H1 (cell line): ENCODE measurements around the gene MUC5B. TPM values are rescaled to one million over a fixed set of nuclear protein-coding genes. Genes with fewer than 3 reads are reported as not detected.
"Not testable (repeated sequence)": the region's sequence is repeated elsewhere in the genome, so short reads cannot be mapped to it uniquely, and the experiment has no call there.

ENCODE experiments used
- CTCF ChIA-PET: fragments of 300-600 bp; sonication (Branson Sonifier 250); formaldehyde crosslinking; loops from one replicate; lab custom pipeline; 2021; ENCODE audit not compliant: partially characterized antibody; lab: Charles Lee
- POLR2A ChIA-PET: fragments of 300-600 bp; sonication (Branson Sonifier 250); formaldehyde crosslinking; loops from one replicate; lab custom pipeline; 2021; ENCODE audit warnings: inconsistent platforms; ENCODE audit not compliant: partially characterized antibody; lab: Charles Lee
- DNase-seq, 2 experiments: peaks; one replicate each; pipeline versions ENCODE4 v3.0.0 to v3.0.0-alpha.2; 2010 to 2022; ENCODE audit warnings: low spot score in 2 of 2, low read depth in 1 of 2, mixed read lengths in 1 of 2
- FAIRE-seq: peaks from 2 replicates; lab custom pipeline; 2011; peaks lifted over from hg19 to GRCh38; lab: Jason Lieb, UNC
- H2AFZ ChIP-seq: 2 replicates; pipeline ENCODE4 v1.8.1; 2012; ENCODE audit warnings: low read length, inconsistent platforms
- H2AK5ac ChIP-seq: 2 replicates; pipeline ENCODE4 v1.6.1; 2013; ENCODE audit warnings: low read depth, low read length
- H2BK120ac ChIP-seq: replicated peaks from 2 replicates; pipeline ENCODE3; 2013; ENCODE audit warnings: low read depth, low read length, inconsistent platforms
- H2BK12ac ChIP-seq: 2 replicates; pipeline ENCODE4 v1.6.1; 2013; ENCODE audit warnings: low read depth, low read length
- H2BK15ac ChIP-seq: 2 replicates; pipeline ENCODE4 v1.6.1; 2013; ENCODE audit warnings: low read length
- H2BK20ac ChIP-seq: 2 replicates; pipeline ENCODE4 v1.6.1; 2013; ENCODE audit warnings: low read length
- H2BK5ac ChIP-seq: 2 replicates; pipeline ENCODE4 v1.6.1; 2013; ENCODE audit warnings: low read depth, low read length
- H3K14ac ChIP-seq: 2 replicates; pipeline ENCODE4 v1.6.1; 2013; ENCODE audit warnings: inconsistent platforms; ENCODE audit not compliant: insufficient read length
- H3K18ac ChIP-seq: 2 replicates; pipeline ENCODE4 v1.6.1; 2013; ENCODE audit warnings: low read length; ENCODE audit errors: extremely low read depth
- H3K23ac ChIP-seq: 2 replicates; pipeline ENCODE4 v1.6.1; 2013; ENCODE audit warnings: inconsistent platforms; ENCODE audit not compliant: insufficient read length
- H3K23me2 ChIP-seq: 2 replicates; pipeline ENCODE4 v1.6.1; 2013; ENCODE audit warnings: low read depth, low read length
- H3K27ac ChIP-seq: 2 replicates; pipeline ENCODE4 v1.6.1; 2011; ENCODE audit warnings: low read depth, low read length, inconsistent platforms
- H3K27me3 ChIP-seq, 4 experiments: replicated peaks in 1 of 4; 1 replicate in 1 of 4; 2 replicates in 3 of 4; pipeline versions ENCODE4 v1.6.1 to v1.8.1; 2011 to 2013; ENCODE audit warnings: low read length in 3 of 4, mild to moderate bottlenecking in 3 of 4, inconsistent platforms in 2 of 4, mixed read lengths in 2 of 4, moderate library complexity in 1 of 4; ENCODE audit not compliant: control insufficient read depth in 3 of 4, insufficient read depth in 3 of 4; ENCODE audit errors: extremely low read depth in 1 of 4
- H3K36me3 ChIP-seq, 4 experiments: 2 replicates each; pipeline versions ENCODE4 v1.6.1 to v1.8.1; 2011 to 2013; ENCODE audit warnings: mild to moderate bottlenecking in 4 of 4, low read length in 3 of 4, moderate library complexity in 2 of 4, control low read depth in 1 of 4, inconsistent platforms in 1 of 4; ENCODE audit not compliant: insufficient read depth in 4 of 4, control insufficient read depth in 2 of 4
- H3K4ac ChIP-seq: replicated peaks from 2 replicates; pipeline ENCODE3; 2013; ENCODE audit warnings: low read length, low read depth, mixed read lengths, inconsistent platforms; ENCODE audit not compliant: insufficient read length
- H3K4me1 ChIP-seq, 4 experiments: replicated peaks in 1 of 4; 1 replicate in 1 of 4; 2 replicates in 3 of 4; pipeline versions ENCODE4 v1.6.1 to v1.8.1; 2011 to 2013; ENCODE audit warnings: low read length in 3 of 4, inconsistent platforms in 2 of 4, mixed read lengths in 1 of 4; ENCODE audit not compliant: insufficient read depth in 4 of 4, control insufficient read depth in 3 of 4
- H3K4me2 ChIP-seq, 2 experiments: 2 replicates each; pipeline versions ENCODE4 v1.6.1 to v1.8.1; 2011 to 2013; ENCODE audit warnings: low read depth in 2 of 2, low read length in 2 of 2, control low read depth in 1 of 2, inconsistent platforms in 1 of 2, mild to moderate bottlenecking in 1 of 2; ENCODE audit not compliant: insufficient read depth in 1 of 2
- H3K4me3 ChIP-seq, 4 experiments: fragments of 200-600, 300-600 bp in 1 of 4; sonication (generic), shearing (Covaris generic), sonication (Bioruptor Twin) in 1 of 4; 2 replicates each; pipeline versions ENCODE4 v1.5.1 to v1.8.1; 2011 to 2016; ENCODE audit warnings: low read length in 4 of 4, low read depth in 3 of 4, control low read depth in 2 of 4, inconsistent platforms in 2 of 4, mild to moderate bottlenecking in 2 of 4, mixed read lengths in 1 of 4, moderate library complexity in 1 of 4; ENCODE audit not compliant: insufficient read depth in 2 of 4; ENCODE audit errors: extremely low read depth in 1 of 4
- H3K56ac ChIP-seq: replicated peaks from 2 replicates; pipeline ENCODE3; 2013; ENCODE audit warnings: low read depth, mild to moderate bottlenecking, mixed read lengths, low read length, inconsistent platforms; ENCODE audit not compliant: insufficient read length
- H3K79me1 ChIP-seq: 2 replicates; pipeline ENCODE4 v1.6.1; 2013; ENCODE audit warnings: low read depth, low read length, control low read depth
- H3K79me2 ChIP-seq, 2 experiments: 2 replicates each; pipeline versions ENCODE4 v1.6.1 to v1.8.1; 2012 to 2013; ENCODE audit warnings: low read length in 2 of 2, mild to moderate bottlenecking in 2 of 2, inconsistent platforms in 1 of 2; ENCODE audit not compliant: insufficient read depth in 2 of 2, control insufficient read depth in 1 of 2
- H3K9ac ChIP-seq, 4 experiments: replicated peaks in 1 of 4; 1 replicate in 1 of 4; 2 replicates in 3 of 4; pipeline versions ENCODE4 v1.6.1 to v1.8.1; 2011 to 2013; ENCODE audit warnings: low read depth in 3 of 4, low read length in 3 of 4, control low read depth in 2 of 4, mild to moderate bottlenecking in 2 of 4, moderate library complexity in 2 of 4, inconsistent platforms in 1 of 4; ENCODE audit errors: extremely low read depth in 1 of 4
- H3K9me3 ChIP-seq, 2 experiments: 2 replicates each; pipeline versions ENCODE4 v1.6.1 to v1.8.1; 2012 to 2013; ENCODE audit warnings: mild to moderate bottlenecking in 2 of 2, moderate library complexity in 2 of 2, control low read depth in 1 of 2, inconsistent platforms in 1 of 2, low read depth in 1 of 2, low read length in 1 of 2, mixed read lengths in 1 of 2; ENCODE audit not compliant: insufficient read depth in 2 of 2
- H4K20me1 ChIP-seq, 2 experiments: replicated peaks in 1 of 2; 2 replicates each; pipeline versions ENCODE3 to v1.8.1; 2011 to 2013; ENCODE audit warnings: inconsistent platforms in 2 of 2, low read length in 2 of 2, mild to moderate bottlenecking in 1 of 2; ENCODE audit not compliant: insufficient read depth in 2 of 2, control insufficient read depth in 1 of 2
- H4K5ac ChIP-seq: 2 replicates; pipeline ENCODE4 v1.6.1; 2013; ENCODE audit warnings: low read length, low read depth, mixed read lengths, inconsistent platforms; ENCODE audit not compliant: insufficient read length
- H4K8ac ChIP-seq: 2 replicates; pipeline ENCODE4 v1.8.0; 2013; ENCODE audit warnings: mild to moderate bottlenecking, moderate library complexity, low read length, inconsistent platforms; ENCODE audit not compliant: insufficient read depth; ENCODE audit errors: extremely low read depth
- H4K91ac ChIP-seq: replicated peaks from 2 replicates; pipeline ENCODE3; 2013; ENCODE audit warnings: low read length, mixed read lengths, inconsistent platforms; ENCODE audit not compliant: insufficient read length
- WGBS, 2 experiments: shearing (Covaris generic) in 1 of 2; methylation state at CpG; one replicate each; pipeline versions ENCODE4 v1.1.6 to v1.1.7; 2013 to 2015; ENCODE audit warnings: low lambda C conversion rate in 2 of 2, mixed read lengths in 2 of 2, inconsistent platforms in 1 of 2, low coverage in 1 of 2, missing lambda C conversion rate in 1 of 2; ENCODE audit not compliant: insufficient replicate concordance in 2 of 2, insufficient coverage in 1 of 2, insufficient read length in 1 of 2; ENCODE audit errors: extremely low coverage in 1 of 2, missing lambda C conversion rate in 1 of 2; 5-methylcytosine and 5-hydroxymethylcytosine counted together
- polyA plus RNA-seq, 7 experiments: library from polyadenylated mRNA; depleted of rRNA in 3 of 7; stranded (reverse) in 5 of 7; unstranded in 2 of 7; fragments of >200 nt in 5 of 7; fragments of 200-250 nt in 2 of 7; gene quantifications; 1 replicate in 5 of 7; 2 replicates in 1 of 7; 4 replicates in 1 of 7; pipeline versions ENCODE4 v1.2.1 to v1.2.3, GENCODE V29; 2011 to 2013; ENCODE audit warnings: missing spikeins in 2 of 7, mixed read lengths in 2 of 7
- total RNA-seq: library from RNA; stranded (reverse); fragmentation: NEBNext Ultra II Directional; extraction: Animal tissue kit (Norgen Biotek cat#: 25700); gene quantifications from 2 replicates; pipeline ENCODE4 v1.2.1, GENCODE V29; 2021

MUC5B gene
- total and polyA plus RNA-seq, 2 of the 8 experiments (the other 6 are each of a cell fraction or from before 2014, with no cell fraction given), result 0.02 to 0.03 TPM

DNA sequence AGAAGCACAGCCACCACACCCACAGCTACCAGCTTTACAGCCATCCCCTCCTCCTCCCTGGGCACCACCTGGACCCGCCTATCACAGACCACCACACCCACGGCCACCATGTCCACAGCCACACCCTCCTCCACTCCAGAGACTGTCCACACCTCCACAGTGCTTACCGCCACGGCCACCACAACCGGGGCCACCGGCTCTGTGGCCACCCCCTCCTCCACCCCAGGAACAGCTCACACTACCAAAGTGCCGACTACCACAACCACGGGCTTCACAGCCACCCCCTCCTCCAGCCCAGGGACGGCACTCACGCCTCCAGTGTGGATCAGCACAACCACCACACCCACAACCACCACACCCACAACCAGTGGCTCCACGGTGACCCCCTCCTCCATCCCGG is 27.5 kb downstream of the MUC5B start:
- H3K4me1 ChIP-seq, H4K91ac ChIP-seq, H3K4me2 ChIP-seq, H3K27me3 ChIP-seq, H2BK5ac ChIP-seq, H3K27ac ChIP-seq, H2BK12ac ChIP-seq, H3K23me2 ChIP-seq, H3K9ac ChIP-seq, POLR2A ChIA-PET, H2AK5ac ChIP-seq, H4K5ac ChIP-seq, H3K14ac ChIP-seq, H2AFZ ChIP-seq, H3K79me2 ChIP-seq, H3K79me1 ChIP-seq, H3K23ac ChIP-seq, H3K36me3 ChIP-seq, H4K20me1 ChIP-seq, DNase-seq, H4K8ac ChIP-seq, H2BK20ac ChIP-seq, H3K4ac ChIP-seq, CTCF ChIA-PET, H2BK120ac ChIP-seq, H3K4me3 ChIP-seq, H3K56ac ChIP-seq, H2BK15ac ChIP-seq, FAIRE-seq, H3K18ac ChIP-seq: not testable (repeated sequence)
- peaks cover 23 to 80% of the 10 kb centered on the region in 2 experiments for H3K9me3 ChIP-seq
- 90% methylated on average over 3 of the region's 12 CpGs; no CpG with 5 or more reads in 1 of the 2 experiments for WGBS, 2 experiments
